COLO829 (cell line): ENCODE measurements around the gene C21orf91.
"Not testable (repeated sequence)": the region's sequence is repeated elsewhere in the genome, so short reads cannot be mapped to it uniquely, and the experiment has no call there.

Experiments used
- DNase-seq: peaks from one replicate; pipeline ENCODE4 v3.0.0; 2012; ENCODE audit warnings: low spot score

C21orf91 gene

GRCh38 chr21:17777072-17777765 is 41.9 kb downstream of the C21orf91 start:
- DNase-seq = no peak

GRCh38 chr21:17775431-17776126 is 43.6 kb downstream of the C21orf91 start:
- DNase-seq = no peak

- DNase-seq = not testable (repeated sequence)
Measured at GRCh38 chr21:17775021-17775420, 44.1 kb downstream of the C21orf91 start.

- DNase-seq = no peak
Measured at GRCh38 chr21:17769447-17769845, 49.7 kb downstream of the C21orf91 start.

- DNase-seq = no peak
Measured at GRCh38 chr21:17768840-17769446, 50.2 kb downstream of the C21orf91 start.

- no peak for DNase-seq
Measured at GRCh38 chr21:17765207-17765606, 53.9 kb downstream of the C21orf91 start.

GRCh38 chr21:17763288-17764037 is 55.7 kb downstream of the C21orf91 start:
- no peak for DNase-seq

GRCh38 chr21:17759511-17760178 is 59.5 kb downstream of the C21orf91 start:
- DNase-seq = no peak

- no peak for DNase-seq
Measured at GRCh38 chr21:17758683-17759082, 60.5 kb downstream of the C21orf91 start.

- DNase-seq = no peak
Measured at GRCh38 chr21:17757671-17758070, 61.5 kb downstream of the C21orf91 start.

GRCh38 chr21:17753736-17754135 is 65.4 kb downstream of the C21orf91 start:
- no peak for DNase-seq

- peak; percentile 21 for DNase-seq
Measured at GRCh38 chr21:17752171-17752570, 67.0 kb downstream of the C21orf91 start.

- no peak for DNase-seq
Measured at GRCh38 chr21:17746920-17747319, 72.2 kb downstream of the C21orf91 start.

GRCh38 chr21:17745086-17745485 is 74.1 kb downstream of the C21orf91 start:
- DNase-seq = no peak

GRCh38 chr21:17742940-17743592 is 76.1 kb downstream of the C21orf91 start:
- DNase-seq = no peak

GRCh38 chr21:17742181-17742580 is 77.0 kb downstream of the C21orf91 start:
- DNase-seq = no peak
